ENCODE results near the gene CXCL13. TPM values are rescaled to one million over a fixed set of nuclear protein-coding genes. Genes with fewer than 3 reads are reported as not detected.

Gene CXCL13
- total and polyA plus RNA-seq, 2 of the 8 experiments (the other 6 are each of a cell fraction or from before 2014, with no cell fraction given) = not detected

DNA sequence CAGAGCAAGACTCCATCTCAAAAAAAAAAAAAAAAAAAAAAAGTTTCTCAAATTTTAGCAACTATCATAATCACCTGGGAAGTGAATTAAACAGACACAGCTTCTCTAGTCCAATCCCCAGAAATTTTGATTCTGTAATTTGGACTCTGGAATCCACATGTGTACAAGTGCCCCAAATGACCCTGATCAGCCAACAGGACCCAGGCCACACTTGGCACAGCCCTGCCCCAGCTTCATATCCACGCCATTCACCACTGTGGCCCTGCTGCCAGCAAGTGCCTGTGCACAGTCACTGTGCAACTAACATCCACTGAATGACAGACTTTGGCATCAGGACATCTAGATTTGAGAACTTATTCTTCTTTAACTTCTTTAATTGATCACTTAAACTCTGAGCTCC is 14.1 kb upstream of the CXCL13 start:
- Histone ChIP-seq H3K79me1 (ENCODE audit: low read depth, low read length) (no peaks in the 10 kb centered on the region), H3K14ac (ENCODE audit: insufficient read length) (no peak overlapping the region), H3K27me3 (replicated peaks in 1 of 4; ENCODE audit: control insufficient read depth in 3 of 4, extremely low read depth in 1 of 4, insufficient read depth in 3 of 4, low read length in 3 of 4) (no peaks in the 10 kb centered on the region), H3K79me2 (ENCODE audit: control insufficient read depth in 1 of 2, insufficient read depth in 2 of 2, low read length in 2 of 2) (no peaks in the 10 kb centered on the region), H3K23ac (ENCODE audit: insufficient read length) (no peak overlapping the region), H2BK12ac (ENCODE audit: low read depth, low read length) (no peak overlapping the region), H2BK5ac (ENCODE audit: low read depth, low read length) (no peak overlapping the region), H3K4me1 (replicated peaks in 1 of 4; ENCODE audit: control insufficient read depth in 3 of 4, insufficient read depth in 4 of 4, low read length in 3 of 4) (peaks cover 0 to 5% (median 0%) of the 10 kb centered on the region in 4 experiments; a peak in 2 of 7 replicates), H3K23me2 (ENCODE audit: low read depth, low read length) (no peaks in the 10 kb centered on the region), H3K4me2 (ENCODE audit: insufficient read depth in 1 of 2, low read depth in 2 of 2, low read length in 2 of 2) (no peak overlapping the region), H4K91ac (replicated peaks; ENCODE audit: insufficient read length, low read length) (no peak overlapping the region), H3K9me3 (ENCODE audit: insufficient read depth in 2 of 2, low read depth in 1 of 2, low read length in 1 of 2) (no peaks in the 10 kb centered on the region), H2BK20ac (ENCODE audit: low read length) (no peak overlapping the region), H4K5ac (ENCODE audit: insufficient read length, low read depth, low read length) (no peak overlapping the region), H4K8ac (ENCODE audit: extremely low read depth, insufficient read depth, low read length) (no peak overlapping the region), H4K20me1 (replicated peaks in 1 of 2; ENCODE audit: control insufficient read depth in 1 of 2, insufficient read depth in 2 of 2, low read length in 2 of 2) (no peaks in the 10 kb centered on the region), H3K18ac (ENCODE audit: extremely low read depth, low read length) (no peak overlapping the region), H2AK5ac (ENCODE audit: low read depth, low read length) (no peak overlapping the region), H2BK120ac (replicated peaks; ENCODE audit: low read depth, low read length) (no peak overlapping the region), H3K4me3 (ENCODE audit: extremely low read depth in 1 of 4, insufficient read depth in 2 of 4, low read depth in 3 of 4, low read length in 4 of 4) (no peak overlapping the region), H3K56ac (replicated peaks; ENCODE audit: insufficient read length, low read depth, low read length) (no peak overlapping the region), H2AFZ (ENCODE audit: low read length) (no peak overlapping the region), H3K4ac (replicated peaks; ENCODE audit: insufficient read length, low read depth, low read length) (no peak overlapping the region), H3K9ac (replicated peaks in 1 of 4; ENCODE audit: extremely low read depth in 1 of 4, low read depth in 3 of 4, low read length in 3 of 4) (no peak overlapping the region), H3K36me3 (ENCODE audit: control insufficient read depth in 2 of 4, insufficient read depth in 4 of 4, low read length in 3 of 4) (no peaks in the 10 kb centered on the region), H2BK15ac (ENCODE audit: low read length) (no peak overlapping the region), H3K27ac (ENCODE audit: low read depth, low read length) (no peak overlapping the region)
- POLR2A ChIA-PET (ENCODE audit: partially characterized antibody) = no interaction called here
- DNase-seq (ENCODE audit: low read depth in 1 of 2, low spot score in 2 of 2) (no peak), FAIRE-seq (no peak)
- 91% methylated on average over 1 of the region's 1 CpG; no CpG with 5 or more reads in 1 of the 2 experiments for WGBS, 2 experiments (ENCODE audit: extremely low coverage in 1 of 2, insufficient coverage in 1 of 2, insufficient read length in 1 of 2, insufficient replicate concordance in 2 of 2, low coverage in 1 of 2, low lambda C conversion rate in 2 of 2, missing lambda C conversion rate in 1 of 2)
- no peak for TF ChIP-seq JUN (IDR thresholded peaks at IDR 0.05; ENCODE audit: low read depth, low read length)
- TF ChIP-seq ASH2L (IDR thresholded peaks at IDR 0.05; ENCODE audit: low read length) = no peak
- TF ChIP-seq CHD1 (IDR thresholded peaks at IDR 0.05; ENCODE audit: low read depth, low read length) = no peak
- TF ChIP-seq, protein P1, sequence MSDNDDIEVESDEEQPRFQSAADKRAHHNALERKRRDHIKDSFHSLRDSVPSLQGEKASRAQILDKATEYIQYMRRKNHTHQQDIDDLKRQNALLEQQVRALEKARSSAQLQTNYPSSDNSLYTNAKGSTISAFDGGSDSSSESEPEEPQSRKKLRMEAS (IDR thresholded peaks at IDR 0.05) = no peak
- TF ChIP-seq BACH1 (IDR thresholded peaks at IDR 0.05; ENCODE audit: low read length) = no peak
- TF ChIP-seq BRCA1 (IDR thresholded peaks at IDR 0.05; ENCODE audit: low read depth, low read length) = no peak
- no peak for TF ChIP-seq CBX8 (IDR thresholded peaks at IDR 0.05; ENCODE audit: borderline replicate concordance, low read depth, low read length)
- TF ChIP-seq, protein P2, sequence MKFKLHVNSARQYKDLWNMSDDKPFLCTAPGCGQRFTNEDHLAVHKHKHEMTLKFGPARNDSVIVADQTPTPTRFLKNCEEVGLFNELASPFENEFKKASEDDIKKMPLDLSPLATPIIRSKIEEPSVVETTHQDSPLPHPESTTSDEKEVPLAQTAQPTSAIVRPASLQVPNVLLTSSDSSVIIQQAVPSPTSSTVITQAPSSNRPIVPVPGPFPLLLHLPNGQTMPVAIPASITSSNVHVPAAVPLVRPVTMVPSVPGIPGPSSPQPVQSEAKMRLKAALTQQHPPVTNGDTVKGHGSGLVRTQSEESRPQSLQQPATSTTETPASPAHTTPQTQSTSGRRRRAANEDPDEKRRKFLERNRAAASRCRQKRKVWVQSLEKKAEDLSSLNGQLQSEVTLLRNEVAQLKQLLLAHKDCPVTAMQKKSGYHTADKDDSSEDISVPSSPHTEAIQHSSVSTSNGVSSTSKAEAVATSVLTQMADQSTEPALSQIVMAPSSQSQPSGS (IDR thresholded peaks at IDR 0.05; ENCODE audit: low read length) = no peak
- CTCF ChIA-PET (ENCODE audit: partially characterized antibody) = interaction anchor here (0.6 to 1.9 kb wide), 5 partner anchors 10 to 226 kb away, joined by 3 to 13 read pairs (median 3); no protein-coding TSS in a partner anchor

Data from H1 (cell line).